GM21576 (cell line): ENCODE data around the gene SLC35B4.
"Not testable (repeated sequence)": the region's sequence is repeated elsewhere in the genome, so short reads cannot be mapped to it uniquely, and the experiment has no call there.

Source experiments
- ATAC-seq: cut with Tn5 transposase; IDR thresholded peaks from one replicate; pipeline ENCODE4 v1.9.1; 2021; ENCODE audit warnings: mild to moderate bottlenecking, moderate library complexity; ENCODE audit not compliant: unreplicated experiment

Gene SLC35B4

DNA sequence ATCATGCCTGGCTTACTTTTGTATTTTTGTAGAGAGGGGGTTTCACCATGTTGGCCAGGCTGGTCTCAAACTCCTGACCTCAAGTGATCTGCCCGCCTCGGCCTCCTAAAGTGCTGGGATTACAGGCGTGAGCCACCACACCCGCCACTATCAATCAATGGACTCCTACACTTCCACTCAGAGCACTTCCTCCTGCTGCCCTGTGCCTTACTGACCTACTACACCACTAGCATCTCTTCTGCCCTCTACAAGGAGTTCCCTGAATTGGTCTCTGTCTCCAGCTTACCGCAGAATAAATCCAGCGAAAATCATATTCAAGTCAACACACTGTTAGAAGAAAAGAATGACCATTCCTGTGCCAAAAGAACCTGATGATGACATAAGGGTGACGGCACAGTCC is 20.7 kb downstream of the SLC35B4 start:
- ATAC-seq: not testable (repeated sequence)

GRCh38 chr7:134293002-134293740 is 23.6 kb downstream of the SLC35B4 start:
- peak; percentile 100 for ATAC-seq

GRCh38 chr7:134290286-134290685 is 26.4 kb downstream of the SLC35B4 start:
- ATAC-seq: no peak

- ATAC-seq: no peak
Observed at GRCh38 chr7:134289841-134290240, 26.9 kb downstream of the SLC35B4 start.

GRCh38 chr7:134289423-134289822 is 27.3 kb downstream of the SLC35B4 start:
- no peak for ATAC-seq

DNA sequence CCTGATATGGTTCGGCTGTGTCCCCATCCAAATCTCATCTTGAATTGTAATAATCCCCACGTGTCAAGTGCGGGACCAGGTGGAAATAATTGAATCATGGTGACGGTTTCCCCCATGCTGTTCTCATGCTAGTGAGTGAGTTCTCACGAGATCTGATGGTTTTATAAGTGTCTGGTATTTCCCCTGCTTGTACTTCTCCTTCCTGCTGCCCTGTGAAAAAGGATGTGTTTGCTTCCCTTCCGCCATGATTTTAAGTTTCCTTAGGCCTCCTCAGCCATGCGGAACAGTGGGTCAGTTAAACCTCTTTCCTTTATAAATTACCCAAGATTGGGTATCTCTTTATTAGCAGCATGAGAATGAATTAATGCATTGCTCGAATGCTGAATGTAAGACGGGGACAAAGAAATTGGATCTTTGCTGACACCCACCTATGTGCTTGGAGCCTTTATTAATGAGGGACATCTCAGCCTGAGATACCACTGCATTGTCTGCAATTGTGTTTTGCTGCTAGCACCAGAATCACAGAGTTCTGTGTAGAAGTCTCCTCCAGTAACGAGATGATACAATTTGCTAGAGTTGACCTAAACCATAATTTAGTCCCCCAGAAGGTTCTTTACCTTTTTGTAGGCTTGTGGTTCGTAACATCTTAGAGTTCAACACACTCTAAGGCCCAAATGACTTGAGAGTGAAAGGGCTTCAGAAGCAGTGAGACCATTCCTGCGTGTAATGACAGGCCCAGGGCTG is 28.6 kb downstream of the SLC35B4 start:
- no peak for ATAC-seq

GRCh38 chr7:134284952-134285351 is 31.8 kb downstream of the SLC35B4 start:
- ATAC-seq: no peak

DNA sequence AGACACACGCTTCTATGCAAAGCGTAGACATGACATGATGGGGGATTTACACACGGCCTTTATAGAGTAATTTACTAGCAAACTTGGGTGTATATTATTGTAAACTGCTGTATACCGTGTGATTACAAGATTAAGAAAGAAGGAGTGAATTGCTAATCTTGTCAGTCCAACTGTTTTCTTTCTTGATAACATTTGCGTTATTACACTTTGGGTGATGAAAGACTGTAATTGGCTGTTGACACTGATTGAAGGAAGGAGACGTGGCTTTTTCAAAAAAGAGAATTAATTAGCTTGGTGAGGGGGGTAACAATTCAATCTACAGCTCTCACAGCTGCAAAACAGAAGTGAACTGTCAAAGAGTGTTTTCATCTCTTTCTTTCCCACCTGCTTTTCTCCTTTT is 32.7 kb downstream of the SLC35B4 start:
- ATAC-seq: no peak

DNA sequence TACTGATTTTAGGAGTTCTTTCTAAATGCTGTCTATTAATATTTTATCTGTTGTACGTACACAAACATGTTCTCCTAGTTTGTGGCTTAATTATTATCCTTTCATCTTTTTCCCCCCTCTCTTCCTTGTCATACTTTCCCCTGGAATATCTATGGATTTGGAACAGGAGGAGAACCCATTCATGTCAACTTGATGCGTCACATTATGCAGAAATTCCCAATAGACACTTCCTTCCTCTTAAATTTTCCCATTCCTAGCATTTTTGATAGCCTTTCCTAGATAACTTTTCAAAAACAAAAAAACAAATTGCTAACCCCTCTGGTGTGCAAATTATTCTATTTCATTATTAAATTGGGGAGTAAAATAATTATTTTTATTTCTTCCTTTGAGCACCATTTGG is 36.2 kb downstream of the SLC35B4 start:
- ATAC-seq: no peak

- no peak for ATAC-seq
Observed at GRCh38 chr7:134279898-134280297, 36.8 kb downstream of the SLC35B4 start.

DNA sequence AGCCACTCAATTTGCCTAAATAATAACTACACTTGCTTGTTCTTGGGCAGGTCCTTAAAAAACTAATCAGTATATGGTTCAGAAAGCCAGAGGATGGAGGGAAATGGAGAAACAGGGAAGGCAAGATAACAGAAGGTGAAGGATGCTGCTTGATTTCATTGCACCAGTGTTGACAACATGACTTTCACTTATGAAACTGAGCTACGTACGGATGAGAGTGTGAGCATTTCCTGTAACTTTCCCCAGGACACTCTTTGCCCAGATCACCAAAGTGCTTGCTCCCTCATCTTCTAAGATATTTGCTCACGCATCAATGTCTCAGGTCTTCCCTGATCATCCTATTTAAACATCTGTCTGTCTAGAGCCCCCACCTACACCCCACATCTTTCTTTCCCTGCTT is 37.4 kb downstream of the SLC35B4 start:
- no peak for ATAC-seq

GRCh38 chr7:134278502-134279153 is 38.1 kb downstream of the SLC35B4 start:
- ATAC-seq: no peak

DNA sequence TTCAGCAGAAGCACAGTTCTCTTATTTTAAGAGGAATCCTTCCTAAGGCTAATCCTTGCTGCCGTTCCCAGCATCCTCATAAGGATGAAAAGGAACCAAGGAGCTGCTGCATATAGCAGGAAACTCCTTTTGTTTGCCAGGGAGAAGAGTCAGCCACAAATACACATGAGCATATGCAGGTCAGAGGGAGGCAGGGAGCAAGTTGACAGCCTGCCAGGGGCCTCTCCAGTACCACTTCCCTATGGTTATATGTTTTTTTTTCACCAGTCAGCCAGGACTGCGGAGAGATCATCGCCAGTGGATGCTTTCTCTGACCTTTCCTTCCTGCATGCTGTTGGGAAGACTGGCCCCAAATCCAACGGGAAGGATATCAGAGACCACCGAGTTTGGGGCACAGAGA is 39.8 kb downstream of the SLC35B4 start:
- ATAC-seq: no peak

DNA sequence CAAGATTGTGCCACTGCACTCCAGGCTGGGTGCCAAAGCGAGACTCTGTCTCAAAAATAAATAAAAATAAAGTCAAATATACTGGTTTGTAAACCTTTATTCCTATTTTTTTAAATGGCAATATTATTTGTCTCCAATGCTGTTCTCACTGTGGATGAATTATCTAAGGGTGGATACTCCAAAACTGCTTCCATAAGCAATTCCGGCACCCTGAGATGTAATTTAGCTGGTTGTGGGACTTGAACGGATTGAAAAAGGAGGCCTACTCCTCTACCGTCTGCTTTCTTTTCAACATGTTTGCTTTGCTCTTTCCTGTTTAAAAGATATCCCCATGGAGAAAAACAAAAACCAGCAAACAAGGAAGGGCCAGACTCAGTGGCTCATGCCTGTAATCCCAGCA is 54.4 kb downstream of the SLC35B4 start:
- no peak for ATAC-seq

DNA sequence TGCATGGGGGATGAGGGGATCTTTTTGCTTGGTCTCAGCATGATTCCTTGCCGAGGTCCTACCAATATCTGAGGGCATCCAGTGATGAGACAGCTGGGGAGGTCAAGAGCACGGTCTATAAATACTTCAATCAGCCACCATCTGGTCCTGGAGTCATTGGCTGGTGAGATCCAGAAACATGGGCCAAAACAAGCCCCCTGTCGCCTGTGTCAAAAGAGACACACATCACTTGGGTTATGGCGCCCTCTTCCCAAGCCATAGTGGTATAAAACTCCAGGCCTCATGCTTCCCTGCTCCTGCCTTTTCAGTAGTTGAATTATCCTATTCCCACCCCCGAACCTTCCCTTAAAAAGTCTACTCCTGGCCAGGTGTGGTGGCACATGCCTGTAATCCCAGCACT is 60.9 kb downstream of the SLC35B4 start:
- ATAC-seq: no peak

GRCh38 chr7:134254311-134254710 is 62.4 kb downstream of the SLC35B4 start:
- ATAC-seq: no peak

GRCh38 chr7:134248196-134248595 is 68.5 kb downstream of the SLC35B4 start:
- no peak for ATAC-seq

- no peak for ATAC-seq
Observed at GRCh38 chr7:134246761-134247160, 70.0 kb downstream of the SLC35B4 start.

GRCh38 chr7:134246347-134246746 is 70.4 kb downstream of the SLC35B4 start:
- ATAC-seq: no peak

GRCh38 chr7:134245253-134245652 is 71.5 kb downstream of the SLC35B4 start:
- peak; percentile 53 for ATAC-seq
